HTERT RPE-1 (cell line): ENCODE results near the gene TLR10.
"Not testable (repeated sequence)": the region's sequence is repeated elsewhere in the genome, so short reads cannot be mapped to it uniquely, and the experiment has no call there.

Source experiments
- in situ Hi-C: fragments of 300-500 bp; cut with MboI; formaldehyde crosslinking; loops from 4 replicates; pipeline ENCODE4 v1.14.3; 2020; ENCODE audit warnings: low sequenced_read_pairs

The TLR10 gene

GRCh38 chr4:38782452-38783108 is at the start of gene TLR10:
TSS of gene TLR10 (minus strand) at chr4:38782990. CDS start at chr4:38775590, 7,400 bp downstream.
- in situ Hi-C loops, result no loop called here

- in situ Hi-C loops, result no loop called here
These were observed 49.4 kb upstream of the TLR10 start for GRCh38 chr4:38832206-38832605.

- in situ Hi-C loops, result no loop called here
These were observed 48.9 kb upstream of the TLR10 start for GRCh38 chr4:38831653-38832052.

GRCh38 chr4:38829237-38829636 is 46.4 kb upstream of the TLR10 start:
- in situ Hi-C loops, result no loop called here

GRCh38 chr4:38823766-38824165 is 41.0 kb upstream of the TLR10 start:
- in situ Hi-C loops, result no loop called here

GRCh38 chr4:38822748-38823303 is 40.0 kb upstream of the TLR10 start:
- in situ Hi-C loops, result no loop called here

- in situ Hi-C loops, result no loop called here
These were observed 38.9 kb upstream of the TLR10 start for GRCh38 chr4:38821739-38822138.

GRCh38 chr4:38820329-38821061 is 37.7 kb upstream of the TLR10 start:
- in situ Hi-C loops, result no loop called here

GRCh38 chr4:38819569-38819968 is 36.8 kb upstream of the TLR10 start:
- in situ Hi-C loops, result no loop called here

- in situ Hi-C loops, result no loop called here
These were observed 35.7 kb upstream of the TLR10 start for GRCh38 chr4:38818441-38818976.

- in situ Hi-C loops, result no loop called here
These were observed 33.3 kb upstream of the TLR10 start for GRCh38 chr4:38815885-38816782.

GRCh38 chr4:38814386-38814785 is 31.6 kb upstream of the TLR10 start:
- in situ Hi-C loops, result no loop called here

GRCh38 chr4:38811297-38811696 is 28.5 kb upstream of the TLR10 start:
- in situ Hi-C loops, result no loop called here

- in situ Hi-C loops, result not testable (repeated sequence)
These were observed 24.7 kb upstream of the TLR10 start for GRCh38 chr4:38807462-38807861.

GRCh38 chr4:38806251-38806650 is 23.5 kb upstream of the TLR10 start:
- in situ Hi-C loops, result not testable (repeated sequence)

- in situ Hi-C loops, result no loop called here
These were observed 22.8 kb upstream of the TLR10 start for GRCh38 chr4:38805530-38806145.

- in situ Hi-C loops, result no loop called here
These were observed 22.0 kb upstream of the TLR10 start, which contains the start of gene TLR1 for GRCh38 chr4:38804654-38805295. TSS of gene TLR1 (minus strand) at chr4:38804791. CDS start at chr4:38798831, 5,960 bp downstream.

GRCh38 chr4:38803833-38804653 is 21.3 kb upstream of the TLR10 start:
- in situ Hi-C loops, result no loop called here
